Thymus (tissue), 11 donors: Measurements from ENCODE around the gene HBG2. TPM values are rescaled to one million over a fixed set of nuclear protein-coding genes. Genes with fewer than 3 reads are reported as not detected.
A peak's percentile ranks its signal among the peaks of the same experiment; 100 is the strongest.

Experiments
- DNase-seq, 9 donors: peaks; one replicate each; pipeline ENCODE4 v3.0.0-alpha.2; 2013; ENCODE audit warnings: low spot score in 9 of 9, low read depth in 6 of 9, missing footprints in 1 of 9
- H3K27ac ChIP-seq, 2 donors: one replicate each; pipeline ENCODE4 v1.5.1; 2013; ENCODE audit warnings: control low read depth in 1 of 2, low read depth in 1 of 2, low read length in 1 of 2, mild to moderate bottlenecking in 1 of 2, moderate library complexity in 1 of 2
- H3K27me3 ChIP-seq, 2 donors: one replicate each; pipeline ENCODE4 v1.5.1; 2013; ENCODE audit warnings: low read length in 1 of 2; ENCODE audit not compliant: control insufficient read depth in 2 of 2, insufficient read depth in 1 of 2
- H3K36me3 ChIP-seq, 2 donors: one replicate each; pipeline ENCODE4 v1.5.1; 2013; ENCODE audit warnings: low read length in 1 of 2, mild to moderate bottlenecking in 1 of 2, moderate library complexity in 1 of 2; ENCODE audit not compliant: control insufficient read depth in 2 of 2, insufficient read depth in 2 of 2
- H3K4me1 ChIP-seq, 2 donors: one replicate each; pipeline ENCODE4 v1.5.1; 2013; ENCODE audit warnings: low read length in 2 of 2; ENCODE audit not compliant: control insufficient read depth in 2 of 2, insufficient read depth in 2 of 2
- H3K4me3 ChIP-seq, 2 donors: one replicate each; pipeline ENCODE4 v1.5.1; 2013; ENCODE audit warnings: low read length in 2 of 2, control low read depth in 1 of 2, mild to moderate bottlenecking in 1 of 2
- H3K9me3 ChIP-seq, 2 donors: one replicate each; pipeline ENCODE4 v1.5.1; 2013; ENCODE audit warnings: low read length in 1 of 2, mild to moderate bottlenecking in 1 of 2; ENCODE audit not compliant: control insufficient read depth in 2 of 2, insufficient read depth in 1 of 2
- WGBS: extraction: QIAGEN DNeasy Blood & Tissue Kit; methylation state at CpG from one replicate; pipeline ENCODE4 v1.1.7; 2013; 5-methylcytosine and 5-hydroxymethylcytosine counted together
- polyA plus RNA-seq: library from polyadenylated mRNA; stranded (reverse); fragments of 200-250 nt; gene quantifications from one replicate; pipeline ENCODE4 v1.2.3, GENCODE V29; 2013
- total RNA-seq: library from RNA; stranded (reverse); fragments of 120-200 nt; gene quantifications from one replicate; pipeline ENCODE4 v1.2.4, GENCODE V29; 2013
- donor health status: healthy.

HBG2 gene
- total and polyA plus RNA-seq, 2 donors = 1.0 to 5,270 TPM

DNA sequence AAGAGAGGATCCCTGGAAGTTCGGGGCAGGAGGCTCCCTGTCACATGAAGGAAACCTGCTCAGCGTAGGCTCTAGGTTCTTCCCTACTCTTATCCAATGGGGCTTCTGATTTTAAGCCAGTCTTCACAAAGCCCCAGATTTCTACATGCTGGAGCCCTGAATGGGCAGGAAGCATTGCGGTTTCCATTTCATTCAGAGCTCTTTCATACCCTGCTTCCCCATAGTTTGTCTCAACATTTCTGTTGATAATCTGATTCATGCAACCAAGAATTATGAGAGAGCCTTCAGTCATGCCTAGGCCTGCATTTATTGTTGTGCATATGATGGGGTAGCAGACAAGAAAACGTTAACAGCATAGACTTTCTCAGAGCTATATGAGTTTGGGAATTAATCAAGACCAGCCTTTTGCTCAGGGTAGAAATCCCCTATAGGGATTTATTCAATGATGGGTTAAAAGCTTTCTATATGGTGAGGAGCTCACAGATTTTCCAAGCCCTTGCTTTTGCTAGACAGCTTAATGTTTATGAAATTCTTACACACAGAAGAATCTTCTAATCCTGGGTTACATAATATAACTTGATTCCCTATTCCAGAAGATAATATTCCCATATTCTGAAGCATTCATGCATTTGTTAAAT, 31.2 kb upstream of the HBG2 start:
- no peak for DNase-seq
- WGBS = 88% methylated on average over 4 of the region's 4 CpGs
- Histone ChIP-seq H3K4me3 (no peak overlapping the region), H3K27ac (peak overlapping the region in 1 of 2 donors; percentile 5), H3K36me3 (no peaks in the 10 kb centered on the region), H3K4me1 (no peaks in the 10 kb centered on the region), H3K27me3 (no peaks in the 10 kb centered on the region), H3K9me3 (no peaks in the 10 kb centered on the region)

DNA sequence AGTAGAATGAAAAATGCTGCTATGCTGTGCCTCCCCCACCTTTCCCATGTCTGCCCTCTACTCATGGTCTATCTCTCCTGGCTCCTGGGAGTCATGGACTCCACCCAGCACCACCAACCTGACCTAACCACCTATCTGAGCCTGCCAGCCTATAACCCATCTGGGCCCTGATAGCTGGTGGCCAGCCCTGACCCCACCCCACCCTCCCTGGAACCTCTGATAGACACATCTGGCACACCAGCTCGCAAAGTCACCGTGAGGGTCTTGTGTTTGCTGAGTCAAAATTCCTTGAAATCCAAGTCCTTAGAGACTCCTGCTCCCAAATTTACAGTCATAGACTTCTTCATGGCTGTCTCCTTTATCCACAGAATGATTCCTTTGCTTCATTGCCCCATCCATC, 30.1 kb upstream of the HBG2 start:
- 96% methylated on average over 2 of the region's 2 CpGs for WGBS
- Histone ChIP-seq H3K4me1 (no peaks in the 10 kb centered on the region), H3K27me3 (no peaks in the 10 kb centered on the region), H3K36me3 (no peaks in the 10 kb centered on the region), H3K4me3 (no peak overlapping the region), H3K27ac (no peak overlapping the region), H3K9me3 (no peaks in the 10 kb centered on the region)
- no peak for DNase-seq

DNA sequence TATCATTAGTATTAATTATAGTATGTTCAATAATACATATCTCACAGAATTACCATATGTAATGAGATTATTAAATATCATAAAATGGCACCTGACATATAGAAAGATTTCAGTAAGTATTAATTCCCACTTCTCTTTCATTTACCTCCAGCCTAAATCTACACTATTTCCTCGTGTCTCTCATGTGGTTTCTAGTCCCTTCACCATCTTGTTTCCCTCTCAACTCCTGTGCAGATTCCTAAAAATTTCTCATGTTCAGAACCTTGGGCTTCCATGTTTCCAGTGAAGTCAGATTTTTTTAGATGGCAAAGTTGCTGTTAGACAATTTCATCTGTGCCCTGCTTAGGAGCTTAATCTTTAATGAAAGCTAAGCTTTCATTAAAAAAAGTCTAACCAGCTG, 29.3 kb upstream of the HBG2 start:
- Histone ChIP-seq H3K36me3 (no peaks in the 10 kb centered on the region), H3K27ac (no peak overlapping the region), H3K9me3 (no peaks in the 10 kb centered on the region), H3K27me3 (no peaks in the 10 kb centered on the region), H3K4me3 (no peak overlapping the region), H3K4me1 (no peaks in the 10 kb centered on the region)
- WGBS = 92% methylated on average over 1 of the region's 1 CpG
- no peak for DNase-seq

DNA sequence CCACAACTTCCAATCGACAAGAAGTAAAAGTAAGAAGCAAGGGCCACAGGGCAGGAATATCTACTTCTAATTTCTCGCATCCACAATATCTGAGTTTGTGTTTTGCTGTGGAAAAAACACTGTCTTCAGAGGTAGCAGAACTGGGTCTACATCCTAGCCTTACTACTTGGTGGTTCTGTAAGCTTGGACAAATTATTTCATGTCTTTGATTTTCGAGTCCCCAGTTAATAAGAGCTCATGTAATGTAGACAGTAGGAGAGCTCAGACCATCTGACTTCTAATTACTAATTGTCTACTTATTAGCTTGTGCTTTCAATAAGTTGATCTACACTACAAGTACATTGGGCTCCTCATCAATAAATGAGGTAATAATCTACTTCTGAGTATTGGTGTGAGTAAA, 28.5 kb upstream of the HBG2 start:
- Histone ChIP-seq H3K4me3 (no peak overlapping the region), H3K27me3 (no peaks in the 10 kb centered on the region), H3K9me3 (no peaks in the 10 kb centered on the region), H3K27ac (no peak overlapping the region), H3K36me3 (no peaks in the 10 kb centered on the region), H3K4me1 (no peaks in the 10 kb centered on the region)
- DNase-seq = no peak
- WGBS = 91% methylated on average over 3 of the region's 3 CpGs

DNA sequence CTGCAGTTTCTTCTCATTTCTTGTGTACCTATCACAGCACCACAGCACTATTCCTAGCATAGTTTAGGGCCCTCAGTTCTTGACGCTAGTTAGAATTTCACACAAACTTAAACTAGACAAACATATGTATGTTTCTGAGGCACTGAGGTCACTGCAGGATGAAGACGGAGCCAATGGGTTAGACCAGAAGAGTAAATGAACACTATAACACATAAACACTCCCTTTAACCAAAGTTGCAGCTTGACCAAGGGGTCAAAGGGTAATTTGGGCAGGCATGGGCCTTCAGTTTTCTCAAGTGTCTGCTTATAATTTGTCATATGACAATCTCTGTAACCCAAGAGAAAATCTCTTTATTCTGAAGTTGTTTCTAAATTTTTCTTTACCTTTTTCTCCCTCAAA, 28.0 kb upstream of the HBG2 start:
- H3K4me1 ChIP-seq = no peaks in the 10 kb centered on the region
- H3K36me3 ChIP-seq = no peaks in the 10 kb centered on the region
- H3K4me3 ChIP-seq = no peak overlapping the region
- no peaks in the 10 kb centered on the region for H3K27me3 ChIP-seq
- no peak for DNase-seq
- WGBS = 67% methylated on average over 2 of the region's 2 CpGs
- H3K9me3 ChIP-seq = no peaks in the 10 kb centered on the region
- no peak overlapping the region for H3K27ac ChIP-seq

DNA sequence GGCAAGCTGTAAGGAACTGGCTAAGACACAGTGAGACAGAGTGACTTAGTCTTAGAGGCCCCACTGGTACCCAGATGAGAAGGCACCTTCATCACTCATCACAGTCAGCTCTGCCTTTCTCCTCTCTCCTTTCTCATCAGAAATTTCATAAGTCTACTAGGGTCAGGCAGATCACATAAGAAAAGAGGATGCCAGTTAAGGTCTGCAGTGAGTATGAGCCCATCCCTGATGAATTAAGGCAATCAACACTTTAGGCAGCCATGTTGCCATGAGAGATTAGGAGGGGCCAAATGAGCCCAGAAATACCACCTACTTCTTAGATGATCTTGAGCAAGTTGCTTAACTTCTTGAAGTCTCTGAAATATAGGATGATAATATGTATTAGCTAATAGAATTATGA, 27.0 kb upstream of the HBG2 start:
- H3K27me3 ChIP-seq = no peaks in the 10 kb centered on the region
- H3K4me1 ChIP-seq = no peaks in the 10 kb centered on the region
- H3K4me3 ChIP-seq = no peak overlapping the region
- no peak for DNase-seq
- H3K36me3 ChIP-seq = no peaks in the 10 kb centered on the region
- H3K27ac ChIP-seq = no peak overlapping the region
- H3K9me3 ChIP-seq = no peaks in the 10 kb centered on the region

DNA sequence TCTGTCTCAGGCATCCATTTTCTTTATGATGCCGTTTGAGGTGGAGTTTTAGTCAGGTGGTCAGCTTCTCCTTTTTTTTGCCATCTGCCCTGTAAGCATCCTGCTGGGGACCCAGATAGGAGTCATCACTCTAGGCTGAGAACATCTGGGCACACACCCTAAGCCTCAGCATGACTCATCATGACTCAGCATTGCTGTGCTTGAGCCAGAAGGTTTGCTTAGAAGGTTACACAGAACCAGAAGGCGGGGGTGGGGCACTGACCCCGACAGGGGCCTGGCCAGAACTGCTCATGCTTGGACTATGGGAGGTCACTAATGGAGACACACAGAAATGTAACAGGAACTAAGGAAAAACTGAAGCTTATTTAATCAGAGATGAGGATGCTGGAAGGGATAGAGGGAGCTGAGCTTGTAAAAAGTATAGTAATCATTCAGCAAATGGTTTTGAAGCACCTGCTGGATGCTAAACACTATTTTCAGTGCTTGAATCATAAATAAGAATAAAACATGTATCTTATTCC, 26.1 kb upstream of the HBG2 start:
- H3K27me3 ChIP-seq = no peaks in the 10 kb centered on the region
- WGBS = 31% methylated on average over 3 of the region's 3 CpGs
- H3K27ac ChIP-seq = no peak overlapping the region
- H3K4me1 ChIP-seq = no peaks in the 10 kb centered on the region
- no peaks in the 10 kb centered on the region for H3K9me3 ChIP-seq
- H3K36me3 ChIP-seq = no peaks in the 10 kb centered on the region
- H3K4me3 ChIP-seq = no peak overlapping the region
- DNase-seq = peak in 2 of 9 donors; percentile 4 to 27

DNA sequence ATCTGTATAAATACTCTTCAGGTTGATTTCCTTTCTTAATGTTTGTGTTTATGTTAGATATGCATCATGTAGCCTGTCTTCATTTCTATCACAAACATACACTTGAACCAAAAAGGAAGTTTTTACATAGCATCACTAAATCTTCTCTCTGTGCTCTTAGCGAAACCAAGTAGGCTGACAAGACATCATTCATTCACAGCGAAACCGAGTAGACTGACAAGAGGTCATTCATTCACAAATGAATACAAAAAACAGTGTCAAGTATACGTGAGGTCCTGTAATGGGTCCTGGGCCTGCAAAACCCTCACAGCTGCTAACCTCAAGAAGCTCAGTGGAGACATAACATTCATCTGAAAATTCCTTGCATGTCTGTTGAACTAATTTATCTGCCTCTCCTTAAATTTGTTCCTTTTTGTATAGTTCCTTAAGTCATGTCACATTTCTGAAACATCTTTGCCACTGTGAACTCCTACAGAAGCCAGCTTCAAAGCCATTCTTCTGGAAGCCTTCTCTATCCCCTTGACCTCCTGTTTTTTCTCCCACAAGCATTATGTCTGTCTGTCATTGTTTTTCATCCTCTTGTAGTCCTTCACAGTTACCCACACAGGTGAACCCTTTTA, 25.0 kb upstream of the HBG2 start:
- no peaks in the 10 kb centered on the region for H3K4me1 ChIP-seq
- H3K27ac ChIP-seq = no peak overlapping the region
- WGBS = 93% methylated on average over 4 of the region's 4 CpGs
- H3K4me3 ChIP-seq = no peak overlapping the region
- H3K36me3 ChIP-seq = no peaks in the 10 kb centered on the region
- H3K27me3 ChIP-seq = no peaks in the 10 kb centered on the region
- no peak for DNase-seq
- no peaks in the 10 kb centered on the region for H3K9me3 ChIP-seq

DNA sequence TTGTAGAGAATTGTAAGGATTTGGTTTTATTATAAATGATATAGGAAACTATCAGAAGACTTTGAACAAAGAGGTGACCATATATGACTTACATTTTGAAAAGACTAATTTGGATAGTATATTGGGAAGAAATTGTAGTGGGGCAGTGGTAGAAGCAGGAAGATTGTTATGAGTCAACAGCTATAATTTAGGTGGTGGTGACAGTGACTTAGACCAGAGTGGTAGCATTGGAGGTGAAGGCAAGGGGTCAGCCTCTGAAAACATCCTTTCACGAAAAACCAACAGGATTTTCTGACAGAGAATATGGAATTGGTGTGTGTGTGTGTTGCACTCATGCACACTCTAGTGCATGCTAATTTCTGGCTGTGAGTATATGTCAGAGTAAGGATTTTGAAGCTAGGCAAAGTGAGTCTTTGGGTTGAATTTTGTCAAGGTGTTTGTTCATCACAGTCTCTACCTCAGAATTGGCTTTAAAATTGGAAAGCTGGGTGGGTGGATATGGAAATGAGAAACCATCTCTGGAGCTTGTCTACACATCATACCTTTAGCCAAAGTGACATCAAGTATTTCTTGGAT, 23.3 kb upstream of the HBG2 start:
- no peaks in the 10 kb centered on the region for H3K27me3 ChIP-seq
- no peak for DNase-seq
- no peaks in the 10 kb centered on the region for H3K9me3 ChIP-seq
- no peaks in the 10 kb centered on the region for H3K4me1 ChIP-seq
- H3K4me3 ChIP-seq = no peak overlapping the region
- no peaks in the 10 kb centered on the region for H3K36me3 ChIP-seq
- no peak overlapping the region for H3K27ac ChIP-seq
- 45% methylated on average over 1 of the region's 1 CpG for WGBS
